Measurements from ENCODE around the gene PUS7L. TPM values are rescaled to one million over a fixed set of nuclear protein-coding genes. Genes with fewer than 3 reads are reported as not detected.

Gene PUS7L
- total and polyA plus RNA-seq, 5 donors = 1.8 to 11.6 (median 8.9) TPM

- H3K27ac ChIP-seq (ENCODE audit: low read length) = no peak overlapping the region
- no peak for DNase-seq
- no peaks in the 10 kb centered on the region for H3K27me3 ChIP-seq (ENCODE audit: control insufficient read depth, insufficient read depth)
- no peak for ATAC-seq
- no peaks in the 10 kb centered on the region for H3K9me3 ChIP-seq (ENCODE audit: control insufficient read depth, low read length)
- intact Hi-C loops (cut with DNase I) = no loop called here
- no peaks in the 10 kb centered on the region for H3K4me1 ChIP-seq (ENCODE audit: control insufficient read depth, insufficient read depth, low read length)
- no peak overlapping the region for H3K4me3 ChIP-seq (ENCODE audit: low read length)
- 92% methylated on average over 5 of the region's 5 CpGs for WGBS
These were observed 9.6 kb downstream of the PUS7L start for GRCh38 chr12:43749016-43749415.

DNA sequence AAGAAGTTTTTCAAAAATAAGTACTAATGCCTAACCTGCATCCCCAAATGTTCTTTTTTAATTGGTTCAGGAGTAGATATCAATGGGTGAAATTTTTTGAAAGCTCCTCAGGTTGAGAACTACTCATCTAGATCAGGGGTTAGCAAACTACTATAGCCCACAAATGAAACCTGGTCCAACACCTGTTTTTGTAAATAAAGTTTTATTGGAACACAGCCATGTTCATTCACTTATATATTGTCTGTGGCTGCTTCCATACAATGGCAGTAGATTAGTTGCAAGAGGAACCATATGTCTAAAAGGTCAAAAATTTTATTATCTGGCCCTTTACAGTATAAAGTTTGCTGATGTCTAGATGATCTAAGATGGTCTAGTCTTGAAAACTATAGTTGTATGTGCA is 13.8 kb downstream of the PUS7L start:
- H3K4me3 ChIP-seq (ENCODE audit: low read length) = no peak overlapping the region
- H3K27ac ChIP-seq (ENCODE audit: low read length) = no peak overlapping the region
- intact Hi-C loops (cut with DNase I) = no loop called here
- H3K4me1 ChIP-seq (ENCODE audit: control insufficient read depth, insufficient read depth, low read length) = no peaks in the 10 kb centered on the region
- ATAC-seq (no peak), DNase-seq (no peak)
- H3K9me3 ChIP-seq (ENCODE audit: control insufficient read depth, low read length) = no peaks in the 10 kb centered on the region
- H3K27me3 ChIP-seq (ENCODE audit: control insufficient read depth, insufficient read depth) = no peaks in the 10 kb centered on the region

- Histone ChIP-seq H3K4me1 (ENCODE audit: control insufficient read depth, insufficient read depth, low read length) (no peaks in the 10 kb centered on the region), H3K9me3 (ENCODE audit: control insufficient read depth, low read length) (no peaks in the 10 kb centered on the region), H3K27me3 (ENCODE audit: control insufficient read depth, insufficient read depth) (no peaks in the 10 kb centered on the region), H3K27ac (ENCODE audit: low read length) (no peak overlapping the region), H3K4me3 (ENCODE audit: low read length) (no peak overlapping the region)
- intact Hi-C loops (cut with DNase I) = no loop called here
- no peak for ATAC-seq
- no peak for DNase-seq
These were observed 16.5 kb downstream of the PUS7L start for GRCh38 chr12:43742106-43742505.

- no peaks in the 10 kb centered on the region for H3K27me3 ChIP-seq (ENCODE audit: control insufficient read depth, insufficient read depth)
- 61% methylated on average over 3 of the region's 3 CpGs for WGBS
- intact Hi-C loops (cut with DNase I) = no loop called here
- DNase-seq (no peak), ATAC-seq (no peak)
- no peak overlapping the region for H3K4me3 ChIP-seq (ENCODE audit: low read length)
- no peaks in the 10 kb centered on the region for H3K9me3 ChIP-seq (ENCODE audit: control insufficient read depth, low read length)
- H3K27ac ChIP-seq (ENCODE audit: low read length) = no peak overlapping the region
- no peaks in the 10 kb centered on the region for H3K4me1 ChIP-seq (ENCODE audit: control insufficient read depth, insufficient read depth, low read length)
These were observed 18.0 kb downstream of the PUS7L start for GRCh38 chr12:43740511-43741100.

- Histone ChIP-seq H3K9me3 (ENCODE audit: control insufficient read depth, low read length) (no peaks in the 10 kb centered on the region), H3K27ac (ENCODE audit: low read length) (no peak overlapping the region), H3K27me3 (ENCODE audit: control insufficient read depth, insufficient read depth) (no peaks in the 10 kb centered on the region), H3K4me1 (ENCODE audit: control insufficient read depth, insufficient read depth, low read length) (no peaks in the 10 kb centered on the region), H3K4me3 (ENCODE audit: low read length) (no peak overlapping the region)
- no peak for DNase-seq
- intact Hi-C loops (cut with DNase I) = no loop called here
- 49% methylated on average over 2 of the region's 2 CpGs for WGBS
- no peak for ATAC-seq
These were observed 20.9 kb downstream of the PUS7L start for GRCh38 chr12:43737646-43738045.

GRCh38 chr12:43736927-43737440 is 21.6 kb downstream of the PUS7L start:
- H3K27me3 ChIP-seq (ENCODE audit: control insufficient read depth, insufficient read depth) = no peaks in the 10 kb centered on the region
- intact Hi-C loops (cut with DNase I) = no loop called here
- H3K9me3 ChIP-seq (ENCODE audit: control insufficient read depth, low read length) = no peaks in the 10 kb centered on the region
- H3K4me3 ChIP-seq (ENCODE audit: low read length) = no peak overlapping the region
- H3K4me1 ChIP-seq (ENCODE audit: control insufficient read depth, insufficient read depth, low read length) = no peaks in the 10 kb centered on the region
- 84% methylated on average over 3 of the region's 3 CpGs for WGBS
- no peak for DNase-seq
- ATAC-seq = no peak
- H3K27ac ChIP-seq (ENCODE audit: low read length) = no peak overlapping the region

DNA sequence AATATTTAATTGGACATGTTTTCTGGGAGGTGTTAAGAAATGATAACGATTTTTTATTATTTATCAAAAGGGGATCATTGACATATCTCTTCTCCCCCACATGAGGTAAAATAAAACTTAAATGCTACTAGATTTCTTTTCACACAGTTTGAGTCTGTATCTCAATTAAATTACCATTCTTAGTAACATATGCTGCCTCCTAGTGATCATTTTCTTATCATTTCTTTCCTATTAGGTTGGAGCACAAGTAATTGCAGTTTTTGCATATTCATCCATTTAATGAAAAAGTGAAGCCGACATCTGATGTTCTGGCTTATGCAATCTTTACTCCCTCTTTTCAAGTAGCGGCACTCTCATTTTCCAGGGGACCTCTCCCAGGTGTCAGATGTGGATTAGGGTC is 24.9 kb downstream of the PUS7L start:
- Histone ChIP-seq H3K4me3 (ENCODE audit: low read length) (no peak overlapping the region), H3K4me1 (ENCODE audit: control insufficient read depth, insufficient read depth, low read length) (no peaks in the 10 kb centered on the region), H3K9me3 (ENCODE audit: control insufficient read depth, low read length) (no peaks in the 10 kb centered on the region), H3K27ac (ENCODE audit: low read length) (no peak overlapping the region), H3K27me3 (ENCODE audit: control insufficient read depth, insufficient read depth) (no peaks in the 10 kb centered on the region)
- intact Hi-C loops (cut with DNase I) = no loop called here
- no peak for ATAC-seq
- DNase-seq = no peak
- 94% methylated on average over 3 of the region's 3 CpGs for WGBS

GRCh38 chr12:43730283-43730682 is 28.3 kb downstream of the PUS7L start:
- intact Hi-C loops (cut with DNase I) = no loop called here
- 83% methylated on average over 4 of the region's 4 CpGs for WGBS
- no peak for ATAC-seq
- no peak for DNase-seq
- H3K27ac ChIP-seq (ENCODE audit: low read length) = no peak overlapping the region
- no peaks in the 10 kb centered on the region for H3K9me3 ChIP-seq (ENCODE audit: control insufficient read depth, low read length)
- no peak overlapping the region for H3K4me3 ChIP-seq (ENCODE audit: low read length)
- no peaks in the 10 kb centered on the region for H3K4me1 ChIP-seq (ENCODE audit: control insufficient read depth, insufficient read depth, low read length)
- no peaks in the 10 kb centered on the region for H3K27me3 ChIP-seq (ENCODE audit: control insufficient read depth, insufficient read depth)

DNA sequence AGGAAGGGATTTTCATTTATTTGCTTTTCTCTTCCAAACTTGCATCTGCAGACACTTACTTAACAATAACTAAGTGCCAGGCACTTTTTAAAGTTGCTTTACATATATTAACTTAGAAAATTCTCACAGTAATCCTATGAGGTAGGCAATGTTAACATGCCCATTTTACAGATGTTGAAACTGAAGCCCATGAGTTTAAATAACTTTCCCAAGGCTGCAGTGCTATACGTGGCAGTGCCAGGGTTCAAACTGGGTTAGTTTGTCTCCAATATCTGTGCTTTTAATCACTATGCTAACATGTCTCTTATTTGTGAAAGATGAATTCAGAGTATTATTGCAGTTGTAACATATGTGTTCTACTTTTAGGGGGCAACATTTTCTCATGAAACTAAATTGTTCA is 29.9 kb downstream of the PUS7L start:
- ATAC-seq (no peak), DNase-seq (no peak)
- H3K4me3 ChIP-seq (ENCODE audit: low read length) = no peak overlapping the region
- intact Hi-C loops (cut with DNase I) = no loop called here
- H3K27me3 ChIP-seq (ENCODE audit: control insufficient read depth, insufficient read depth) = no peaks in the 10 kb centered on the region
- 88% methylated on average over 1 of the region's 1 CpG for WGBS
- no peaks in the 10 kb centered on the region for H3K4me1 ChIP-seq (ENCODE audit: control insufficient read depth, insufficient read depth, low read length)
- no peak overlapping the region for H3K27ac ChIP-seq (ENCODE audit: low read length)
- no peaks in the 10 kb centered on the region for H3K9me3 ChIP-seq (ENCODE audit: control insufficient read depth, low read length)

GRCh38 chr12:43728117-43728516 is 30.5 kb downstream of the PUS7L start:
- H3K27ac ChIP-seq (ENCODE audit: low read length) = no peak overlapping the region
- DNase-seq (no peak), ATAC-seq (no peak)
- no peaks in the 10 kb centered on the region for H3K9me3 ChIP-seq (ENCODE audit: control insufficient read depth, low read length)
- H3K4me3 ChIP-seq (ENCODE audit: low read length) = no peak overlapping the region
- H3K4me1 ChIP-seq (ENCODE audit: control insufficient read depth, insufficient read depth, low read length) = no peaks in the 10 kb centered on the region
- H3K27me3 ChIP-seq (ENCODE audit: control insufficient read depth, insufficient read depth) = no peaks in the 10 kb centered on the region
- intact Hi-C loops (cut with DNase I) = no loop called here
- WGBS = 43% methylated on average over 2 of the region's 2 CpGs

DNA sequence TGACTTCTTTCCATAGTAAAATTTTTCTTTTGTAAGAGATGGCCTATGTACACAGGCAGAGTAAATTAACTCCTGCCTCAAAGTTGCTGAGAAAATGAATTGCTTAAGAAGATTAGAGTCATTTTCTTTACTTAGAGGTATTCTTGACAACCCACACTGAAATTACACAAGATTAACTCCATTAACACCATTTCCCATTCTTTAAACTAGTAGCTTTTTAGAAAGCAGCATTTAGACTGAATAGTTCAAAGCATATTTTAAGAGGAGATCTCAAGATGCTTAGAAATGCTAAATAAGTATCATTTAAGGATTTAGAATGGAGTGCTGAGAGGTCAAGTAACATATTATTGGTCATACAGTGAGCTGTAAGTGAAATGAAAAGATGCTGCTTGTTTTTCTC is 35.5 kb downstream of the PUS7L start:
- H3K27ac ChIP-seq (ENCODE audit: low read length) = no peak overlapping the region
- intact Hi-C loops (cut with DNase I) = no loop called here

DNA sequence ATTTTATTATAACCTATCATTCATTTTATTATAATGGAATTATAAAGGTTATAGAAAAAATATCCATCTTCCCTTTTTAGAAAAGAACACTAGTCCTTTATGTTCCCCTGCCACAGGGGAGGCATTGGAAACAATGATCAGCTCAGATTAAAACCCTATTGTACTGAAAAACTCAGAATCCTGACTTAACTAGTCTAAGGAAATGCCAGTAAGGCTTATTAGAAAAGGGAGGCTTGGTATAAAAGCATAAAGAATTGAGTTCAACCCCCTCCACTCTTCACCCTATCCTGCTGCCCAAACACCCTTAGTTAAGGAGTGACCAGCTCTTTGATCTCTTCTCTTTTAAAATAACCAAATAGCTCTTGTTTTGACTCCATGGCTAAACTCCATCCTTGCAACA is 36.0 kb downstream of the PUS7L start:
- no peaks in the 10 kb centered on the region for H3K4me1 ChIP-seq (ENCODE audit: control insufficient read depth, insufficient read depth, low read length)
- no peak for DNase-seq
- no peak overlapping the region for H3K27ac ChIP-seq (ENCODE audit: low read length)
- no peaks in the 10 kb centered on the region for H3K27me3 ChIP-seq (ENCODE audit: control insufficient read depth, insufficient read depth)
- H3K9me3 ChIP-seq (ENCODE audit: control insufficient read depth, low read length) = no peaks in the 10 kb centered on the region
- no peak overlapping the region for H3K4me3 ChIP-seq (ENCODE audit: low read length)
- intact Hi-C loops (cut with DNase I) = no loop called here
- ATAC-seq = no peak

More for the DNA sequence above, 35.5 kb downstream of the PUS7L start:
- H3K4me1 ChIP-seq (ENCODE audit: control insufficient read depth, insufficient read depth, low read length) = no peaks in the 10 kb centered on the region
- ATAC-seq = no peak
- no peak overlapping the region for H3K4me3 ChIP-seq (ENCODE audit: low read length)
- DNase-seq = no peak
- H3K27me3 ChIP-seq (ENCODE audit: control insufficient read depth, insufficient read depth) = no peaks in the 10 kb centered on the region
- H3K9me3 ChIP-seq (ENCODE audit: control insufficient read depth, low read length) = no peaks in the 10 kb centered on the region
